Activated gamma-delta T cell (primary cell): ENCODE measurements around the gene MED16.
"Not testable (repeated sequence)": the region's sequence is repeated elsewhere in the genome, so short reads cannot be mapped to it uniquely, and the experiment has no call there.

Experiments
- DNase-seq: peaks from one replicate; lab custom pipeline; 2025; lab: John Stamatoyannopoulos, UW

The MED16 gene

DNA sequence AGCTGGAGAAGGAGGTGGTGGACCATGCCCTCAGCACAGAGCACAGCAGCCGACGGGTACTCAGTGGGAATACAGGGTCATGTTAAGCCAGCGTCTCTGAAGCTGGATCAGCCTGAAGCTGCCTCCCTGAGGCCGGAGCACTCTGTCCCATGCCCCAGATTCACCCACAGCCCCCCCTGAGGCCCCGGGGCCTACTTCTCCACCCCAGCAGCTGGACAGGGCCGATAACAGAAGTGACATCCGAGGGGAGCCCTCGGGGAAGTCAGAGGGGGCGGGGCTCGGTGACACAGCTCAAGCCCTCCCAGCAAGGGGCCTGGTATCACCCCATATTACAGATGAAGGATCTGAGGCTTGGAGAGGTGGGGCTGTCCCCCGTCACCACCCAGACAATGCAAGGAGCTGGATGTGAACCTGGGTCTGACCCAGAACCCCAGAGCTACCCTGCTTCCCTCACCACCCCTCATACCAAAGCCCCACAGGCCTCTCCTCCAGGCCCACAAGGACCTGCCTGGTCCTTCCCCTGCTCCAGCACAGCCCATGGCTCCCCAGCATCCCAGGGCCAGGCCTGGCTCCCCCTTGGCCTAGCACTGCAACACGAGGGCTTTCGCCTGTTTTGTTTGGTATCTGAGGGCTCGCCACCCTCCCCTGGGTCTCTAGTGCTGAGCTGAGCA, 14.3 kb upstream of the MED16 start:
- DNase-seq: no peak

DNA sequence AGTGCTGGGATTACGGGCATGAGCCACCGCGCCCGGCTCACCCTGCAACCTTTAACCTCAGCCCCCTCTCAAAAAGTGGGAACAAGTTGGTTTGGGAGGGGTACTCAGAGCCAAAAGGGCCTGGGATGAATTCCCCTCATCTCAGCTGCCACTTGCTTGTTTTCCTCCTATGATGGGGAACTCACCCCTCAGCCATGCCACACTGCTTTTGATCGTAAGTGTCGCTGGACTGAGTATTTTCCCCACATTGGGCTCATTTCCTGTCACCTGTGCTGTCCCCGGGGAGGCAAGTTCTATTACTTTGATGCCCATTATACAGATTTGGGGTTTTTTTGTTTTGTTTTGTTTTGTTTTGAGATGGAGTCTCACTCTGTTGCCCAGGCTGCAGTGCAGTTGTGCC, 13.5 kb upstream of the MED16 start:
- DNase-seq: no peak

DNA sequence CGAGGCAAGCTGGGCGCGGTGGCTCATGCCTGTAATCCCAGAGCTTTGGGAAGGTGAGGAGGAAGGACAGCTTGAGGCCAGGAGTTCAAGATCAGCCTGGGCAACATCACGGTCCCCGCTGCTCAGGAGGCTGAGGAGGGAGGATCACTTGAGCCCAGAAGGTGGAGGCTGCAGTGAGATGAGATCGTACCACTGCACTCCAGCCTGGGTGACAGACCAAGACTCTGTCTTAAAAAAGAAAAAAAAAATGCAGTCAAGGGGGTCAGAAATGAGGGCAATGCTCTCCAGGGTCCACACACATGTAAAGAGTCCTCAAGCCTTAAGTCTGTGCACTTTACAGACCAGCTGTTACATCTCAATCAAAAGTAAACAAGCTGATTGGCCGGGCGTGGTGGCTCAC, 11.6 kb upstream of the MED16 start:
- no peak for DNase-seq

DNA sequence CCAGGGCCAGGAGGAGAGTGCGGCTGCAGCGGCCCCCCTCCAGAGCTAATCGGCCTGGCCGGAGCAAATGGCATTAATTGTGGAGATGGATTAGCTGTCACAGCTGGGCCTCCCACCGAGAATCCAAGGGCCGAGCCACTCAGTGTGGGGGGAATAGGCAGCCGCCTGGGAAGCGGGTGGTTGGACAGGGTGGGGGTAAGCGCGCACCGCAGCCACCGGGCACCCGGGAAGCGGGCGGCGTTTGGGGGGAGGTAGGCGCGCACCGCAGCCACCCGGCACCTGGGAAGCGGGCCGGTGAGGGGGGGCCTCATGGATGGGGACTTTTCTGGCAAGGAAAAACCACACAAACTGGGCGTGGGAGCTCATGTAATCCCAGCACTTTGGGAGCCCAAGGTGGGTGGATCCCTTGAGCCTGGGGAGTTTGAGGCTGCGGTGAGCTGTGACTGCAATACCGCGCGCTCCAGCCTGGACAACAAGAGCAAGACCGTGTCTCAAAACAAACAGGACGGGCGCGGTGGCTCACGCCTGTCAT, 10.3 kb upstream of the MED16 start:
- DNase-seq: no peak

DNA sequence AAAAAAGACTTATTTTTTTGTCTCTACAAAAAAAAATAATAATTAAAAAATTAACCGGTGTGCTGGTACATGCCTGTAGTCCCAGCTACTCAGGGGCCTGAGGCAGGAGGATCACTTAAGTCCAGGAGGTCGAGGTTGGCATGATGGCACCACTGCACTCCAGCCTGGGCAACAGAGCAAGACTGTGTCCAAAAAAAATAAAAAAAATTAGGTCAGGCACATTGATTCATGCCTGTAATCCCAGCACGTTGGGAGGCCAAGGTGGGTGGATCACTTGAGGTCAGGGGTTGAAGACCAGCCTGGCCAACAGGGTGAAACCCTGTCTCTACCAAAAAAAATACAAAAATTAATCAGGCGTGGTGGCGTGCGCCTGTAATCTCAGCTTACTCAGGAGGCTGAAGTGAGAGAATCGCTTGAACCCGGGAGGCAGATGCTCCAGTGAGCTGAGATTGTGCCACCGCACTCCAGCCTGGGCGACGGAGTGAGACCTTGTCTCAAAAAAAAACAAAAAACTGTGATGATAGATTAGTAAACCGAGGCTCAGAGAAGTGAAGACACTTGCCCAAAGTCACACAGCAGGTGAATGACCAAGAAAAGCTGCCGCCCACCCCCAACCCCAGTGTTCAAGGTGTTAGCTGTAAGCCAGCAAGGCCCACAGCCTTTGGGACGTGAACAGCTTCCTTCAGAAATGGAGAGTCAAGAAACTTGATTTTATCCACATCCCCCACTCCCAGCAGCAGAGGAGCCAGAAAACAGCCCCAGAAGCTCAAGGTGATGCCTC, 9.6 kb upstream of the MED16 start:
- no peak for DNase-seq

DNA sequence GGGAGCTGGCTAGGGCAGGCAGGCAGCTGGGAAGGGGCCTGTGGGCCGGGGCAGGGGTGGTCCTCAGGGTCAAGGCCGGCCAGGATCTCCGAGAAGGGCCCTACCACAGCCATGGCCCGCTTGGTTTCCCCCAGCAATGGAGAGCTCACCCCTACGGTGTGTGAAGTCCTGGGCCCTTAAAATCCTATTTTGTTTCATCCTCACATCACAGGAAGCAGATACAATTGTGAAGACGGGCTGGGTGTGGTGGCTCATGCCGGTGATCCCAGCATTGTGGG, 9.0 kb upstream of the MED16 start:
- DNase-seq: no peak

DNA sequence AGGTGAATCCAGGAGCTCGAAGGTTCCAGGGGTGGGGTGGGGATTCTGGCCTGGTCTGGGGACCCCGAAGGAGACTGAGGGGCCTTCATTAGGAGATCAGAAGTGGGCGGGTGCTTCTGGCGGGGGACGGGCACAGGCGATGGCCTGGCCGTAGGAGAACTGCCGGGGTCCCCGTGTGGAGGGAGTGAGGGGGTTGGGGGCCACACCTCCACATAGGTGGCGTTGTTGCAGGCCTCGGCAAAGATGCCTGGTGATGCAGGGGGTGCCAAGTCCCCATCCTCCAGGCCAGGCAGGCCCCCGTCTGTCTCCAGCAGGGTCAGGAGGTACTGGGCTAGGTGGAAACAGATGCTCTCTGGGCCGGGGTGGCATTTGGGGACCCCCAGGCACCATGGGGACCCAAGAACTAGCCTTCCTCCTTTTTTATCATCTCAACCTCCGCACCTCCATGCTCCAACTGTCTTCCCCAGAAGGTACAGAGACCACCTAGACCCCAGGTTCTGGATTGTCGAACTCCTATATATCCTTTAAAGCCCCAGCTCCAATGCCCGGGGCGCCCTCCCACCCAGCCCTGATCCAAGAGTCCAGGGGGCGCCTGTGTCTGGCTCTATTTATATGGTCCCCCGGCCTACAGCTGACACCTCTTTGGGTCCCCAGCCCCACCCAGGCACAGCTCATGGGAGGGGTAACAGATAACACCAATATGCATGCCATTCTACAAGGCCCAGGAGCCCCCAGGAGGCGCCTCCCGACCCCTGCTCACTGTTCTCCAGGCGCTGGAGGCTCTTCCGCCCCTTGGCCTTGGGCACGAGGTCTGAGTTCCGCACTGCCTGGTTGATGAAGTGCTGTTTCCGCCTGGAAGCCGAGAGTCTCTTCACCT, 8.5 kb upstream of the MED16 start:
- DNase-seq: no peak

DNA sequence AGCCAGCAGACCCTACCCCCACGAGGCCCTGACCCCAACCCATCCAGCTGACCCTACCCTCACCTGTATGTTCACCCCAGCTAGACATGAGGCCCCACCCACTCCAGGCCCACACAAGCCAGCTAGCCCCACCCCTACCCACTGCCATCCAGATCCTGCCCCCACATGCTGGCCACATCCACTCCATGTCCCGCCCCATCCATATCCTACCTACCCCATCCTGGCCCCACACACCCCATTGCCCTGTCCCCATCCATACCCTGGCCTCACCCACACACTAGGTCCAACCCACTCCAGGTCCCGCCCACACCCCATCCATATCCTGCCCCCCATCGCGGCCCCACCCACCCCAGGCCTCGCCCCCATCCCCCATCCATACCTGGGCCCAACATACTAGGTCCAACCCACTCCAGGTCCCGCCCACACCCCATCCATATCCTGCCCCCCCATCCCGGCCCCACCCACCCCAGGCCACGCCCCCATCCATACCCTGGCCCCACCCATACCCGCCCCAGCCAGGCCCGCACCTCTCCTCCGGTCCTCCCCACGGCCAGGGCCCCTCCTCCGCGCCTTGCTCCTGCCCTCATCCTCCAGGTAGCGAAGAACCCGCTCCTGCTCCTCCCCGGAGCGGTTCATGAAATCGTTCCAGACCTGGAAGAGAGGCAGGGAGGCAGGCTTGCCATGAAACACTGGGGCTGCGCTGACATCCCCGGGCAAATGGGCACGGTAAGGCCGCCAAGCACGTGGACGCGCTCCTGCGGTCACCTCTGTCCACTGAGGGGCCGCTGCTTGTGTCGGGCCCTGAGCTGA, 7.5 kb upstream of the MED16 start:
- DNase-seq: no peak

DNA sequence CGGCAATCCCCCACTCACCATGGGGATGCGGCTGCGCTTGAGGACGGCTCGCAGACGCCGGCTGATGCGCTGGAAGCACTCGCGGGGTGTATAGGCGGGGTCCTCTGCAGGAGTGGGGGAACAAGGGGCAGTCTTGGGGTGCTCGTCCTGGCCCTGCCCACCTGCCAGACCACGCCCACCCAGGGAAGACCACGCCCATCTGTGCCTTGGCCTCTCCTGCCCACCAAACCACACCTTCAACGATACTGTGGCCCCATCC, 7.0 kb upstream of the MED16 start:
- no peak for DNase-seq

DNA sequence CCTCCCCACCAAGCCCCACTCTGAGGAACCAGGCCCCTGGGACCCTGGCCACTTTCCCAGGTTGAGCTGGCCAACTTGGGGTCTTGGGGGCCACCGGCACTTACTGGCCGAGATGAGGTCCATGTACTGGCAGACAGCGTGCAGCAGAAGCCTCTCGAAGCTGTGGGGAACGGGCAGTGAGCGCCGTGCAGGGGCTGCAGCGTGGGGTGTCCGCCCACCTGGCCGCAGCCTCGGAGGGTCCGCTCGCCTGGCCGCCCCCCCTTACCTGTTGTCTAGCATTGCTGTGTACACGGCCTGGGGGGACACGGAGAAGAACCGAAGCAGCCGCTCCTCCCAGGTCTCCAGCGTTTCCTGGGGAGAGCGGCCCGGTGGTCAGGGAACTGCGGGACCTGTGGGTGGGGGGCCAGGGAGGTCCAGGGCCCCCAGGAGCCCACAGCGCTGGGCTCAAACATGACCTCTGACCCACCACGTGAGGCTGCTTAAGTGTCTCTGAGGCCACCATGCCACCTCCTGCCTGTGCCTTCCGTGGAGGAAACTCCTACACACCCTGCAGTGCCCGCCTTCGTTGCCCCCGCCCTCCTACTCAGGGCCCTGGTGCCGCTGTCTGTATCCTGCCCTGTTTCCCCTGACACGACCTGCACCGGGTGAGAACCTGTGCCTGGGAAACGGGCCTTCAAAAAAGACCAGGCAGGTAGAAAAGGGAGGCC, 6.5 kb upstream of the MED16 start:
- DNase-seq: no peak

DNA sequence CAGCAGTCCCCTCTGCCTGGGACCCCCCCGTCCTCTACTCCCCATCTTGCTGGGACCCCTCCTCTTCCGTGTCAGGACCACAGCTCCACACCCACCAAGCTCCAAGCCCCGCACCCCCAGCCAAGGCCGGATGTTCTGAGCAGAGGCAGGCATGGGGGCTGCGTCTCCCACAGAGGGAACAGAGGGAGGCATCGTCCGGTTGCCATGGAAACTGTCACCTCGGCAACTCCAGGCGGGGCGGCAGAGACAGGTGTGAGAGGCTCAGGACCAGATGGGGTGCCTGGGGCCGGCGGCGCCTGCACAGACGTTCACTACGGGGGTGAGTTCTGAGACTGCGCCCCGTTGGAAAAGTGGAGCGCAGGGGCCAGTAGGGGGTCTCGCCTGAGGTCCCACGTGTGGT, 5.7 kb upstream of the MED16 start:
- DNase-seq: no peak

DNA sequence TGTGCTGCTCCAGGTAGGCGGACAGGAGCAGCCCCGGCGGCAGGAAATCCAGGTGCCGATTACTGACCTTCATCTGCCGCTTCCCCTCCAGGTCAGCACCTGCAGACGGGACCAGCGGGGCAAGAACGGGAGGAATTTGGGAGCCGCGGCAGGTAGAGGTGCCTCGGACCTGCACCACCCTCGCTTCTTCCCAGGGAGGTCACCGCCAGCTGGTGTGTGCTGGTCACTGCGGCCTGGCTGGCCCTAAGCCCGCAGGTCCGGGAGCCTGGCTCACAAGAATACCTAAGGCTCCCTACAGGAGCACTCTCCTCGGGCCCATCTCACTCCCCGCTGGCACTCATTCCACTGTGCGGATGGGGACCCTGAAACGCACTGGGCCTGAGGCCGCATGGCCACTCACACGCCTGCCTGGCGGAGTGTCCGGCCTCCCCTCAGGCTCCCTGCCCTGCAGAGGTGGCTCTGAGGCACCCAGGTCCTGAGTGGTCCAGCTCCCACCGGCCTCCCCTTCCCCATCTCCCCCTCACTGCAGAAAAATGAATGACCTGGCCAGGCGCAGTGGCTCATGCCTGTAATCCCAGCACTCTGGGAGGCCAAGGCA, 4.6 kb upstream of the MED16 start:
- DNase-seq: no peak

DNA sequence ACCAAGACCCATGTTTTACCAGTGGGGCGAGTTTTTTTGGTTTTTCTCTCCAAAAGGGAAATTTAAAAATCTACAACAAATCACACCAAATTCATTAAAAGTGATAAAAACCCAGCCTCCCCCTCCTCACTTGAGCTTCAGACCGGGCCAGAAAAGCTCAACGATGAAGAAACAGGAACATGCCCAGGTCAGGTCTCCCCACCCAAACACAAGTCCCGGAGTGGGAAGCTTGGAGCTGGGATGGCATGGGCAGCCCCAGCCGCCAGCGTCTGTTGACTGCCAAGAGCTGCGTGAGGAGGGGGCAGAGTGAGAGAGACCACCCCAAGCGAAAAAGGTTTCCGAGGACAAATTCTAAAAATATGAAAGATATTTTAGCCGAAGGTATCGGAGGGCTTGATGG, 4.0 kb upstream of the MED16 start:
- no peak for DNase-seq

DNA sequence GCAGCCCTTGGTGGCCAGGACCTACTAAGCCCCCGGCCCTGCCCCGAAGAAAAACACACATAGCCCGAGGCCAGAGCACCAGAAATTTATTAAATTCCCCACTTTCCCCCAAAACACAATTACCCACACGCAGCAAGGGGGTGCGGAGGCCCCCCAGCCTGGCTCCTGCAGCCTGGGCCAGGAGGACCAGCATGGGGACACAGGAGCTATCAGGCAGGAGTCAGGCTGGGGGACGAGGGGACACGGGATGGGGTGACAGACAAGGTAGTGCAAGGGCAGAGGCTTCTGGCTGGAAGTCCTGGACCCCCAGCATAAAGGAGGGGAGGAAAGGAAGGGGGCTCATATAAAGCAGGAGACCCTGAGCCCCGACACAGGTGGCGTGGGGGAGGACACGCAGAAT, 3.4 kb upstream of the MED16 start:
- DNase-seq: no peak

DNA sequence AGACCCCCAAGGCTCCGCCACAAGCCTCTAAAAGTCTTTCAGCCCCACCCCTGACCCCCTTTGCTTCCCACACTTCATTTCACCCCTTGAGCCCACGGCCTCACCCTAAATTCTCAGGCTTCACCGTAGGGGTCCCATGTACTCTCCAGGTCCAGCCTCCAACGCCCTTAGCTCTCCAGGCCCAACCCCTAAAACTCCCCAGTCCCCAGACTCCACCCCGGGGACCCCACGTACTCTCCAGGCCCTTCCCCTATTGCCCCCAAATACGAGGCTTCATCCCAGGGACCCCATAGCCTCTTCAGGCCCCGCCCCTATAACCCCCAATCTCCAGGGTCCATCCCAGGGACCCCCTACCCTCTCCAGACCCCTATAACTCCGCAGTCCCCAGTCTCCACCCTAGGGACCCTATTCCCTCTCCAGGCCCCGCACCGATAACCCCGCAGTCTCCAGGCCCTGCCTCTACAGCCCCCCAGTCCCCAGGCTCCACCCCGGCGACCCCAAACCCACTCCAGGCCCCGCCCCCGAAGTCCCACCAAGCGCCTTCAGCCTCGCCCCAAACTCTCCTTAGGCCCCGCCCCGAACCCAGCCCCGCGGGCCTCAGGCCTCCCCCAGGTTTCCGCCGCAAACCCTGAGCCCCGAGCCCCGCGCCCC, 619 bp downstream of the MED16 start:
- DNase-seq: no peak

DNA sequence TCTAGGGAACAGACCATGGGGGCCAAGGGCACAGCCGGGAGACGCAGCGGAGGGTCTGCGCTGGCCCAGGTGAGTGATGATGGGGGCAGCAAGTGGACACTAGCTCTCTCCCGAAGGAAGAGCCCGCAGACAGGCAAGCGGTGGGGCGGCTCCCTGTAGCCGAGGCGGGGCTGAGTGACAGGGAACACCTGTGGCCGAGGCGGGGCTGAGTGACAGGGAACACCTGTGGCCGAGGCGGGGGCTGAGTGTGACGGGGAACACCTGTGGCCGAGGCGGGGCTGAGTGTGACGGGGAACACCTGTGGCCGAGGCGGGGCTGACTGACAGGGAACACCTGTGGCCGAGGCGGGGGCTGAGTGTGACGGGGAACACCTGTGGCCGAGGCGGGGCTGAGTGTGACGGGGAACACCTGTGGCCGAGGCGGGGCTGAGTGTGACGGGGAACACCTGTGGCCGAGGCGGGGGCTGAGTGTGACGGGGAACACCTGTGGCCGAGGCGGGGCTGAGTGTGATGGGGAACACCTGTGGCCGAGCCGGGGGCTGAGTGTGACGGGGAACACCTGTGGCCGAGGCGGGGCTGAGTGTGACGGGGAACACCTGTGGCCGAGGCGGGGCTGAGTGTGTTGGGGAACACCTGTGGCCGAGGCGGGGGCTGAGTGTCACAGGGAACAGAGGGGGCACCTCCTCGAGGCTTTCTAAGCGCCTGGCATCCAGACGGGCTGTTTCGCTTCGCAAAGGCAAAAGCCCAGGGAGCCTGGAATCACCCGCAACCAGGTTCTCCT, 1.4 kb downstream of the MED16 start:
- not testable (repeated sequence) for DNase-seq

DNA sequence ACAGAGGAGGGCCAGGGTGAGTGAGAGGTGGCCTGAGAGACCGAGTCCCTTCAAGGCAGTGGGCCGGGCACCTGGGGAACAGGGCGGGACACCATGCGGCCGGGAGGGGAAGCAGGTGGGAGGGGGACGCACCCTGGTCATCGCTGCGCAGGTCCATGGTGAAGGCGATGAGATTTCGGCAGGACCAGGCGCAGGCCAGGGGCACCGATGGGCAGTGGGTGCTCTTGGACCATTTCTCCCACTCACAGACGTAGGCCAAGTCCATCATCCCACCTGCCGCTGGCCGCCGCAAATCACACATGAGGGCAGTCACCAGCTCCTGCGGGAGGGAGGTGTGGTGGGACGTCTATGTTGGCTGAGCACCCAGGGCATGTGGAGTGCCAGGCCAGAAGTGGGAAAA, 2.2 kb downstream of the MED16 start:
- DNase-seq: no peak

DNA sequence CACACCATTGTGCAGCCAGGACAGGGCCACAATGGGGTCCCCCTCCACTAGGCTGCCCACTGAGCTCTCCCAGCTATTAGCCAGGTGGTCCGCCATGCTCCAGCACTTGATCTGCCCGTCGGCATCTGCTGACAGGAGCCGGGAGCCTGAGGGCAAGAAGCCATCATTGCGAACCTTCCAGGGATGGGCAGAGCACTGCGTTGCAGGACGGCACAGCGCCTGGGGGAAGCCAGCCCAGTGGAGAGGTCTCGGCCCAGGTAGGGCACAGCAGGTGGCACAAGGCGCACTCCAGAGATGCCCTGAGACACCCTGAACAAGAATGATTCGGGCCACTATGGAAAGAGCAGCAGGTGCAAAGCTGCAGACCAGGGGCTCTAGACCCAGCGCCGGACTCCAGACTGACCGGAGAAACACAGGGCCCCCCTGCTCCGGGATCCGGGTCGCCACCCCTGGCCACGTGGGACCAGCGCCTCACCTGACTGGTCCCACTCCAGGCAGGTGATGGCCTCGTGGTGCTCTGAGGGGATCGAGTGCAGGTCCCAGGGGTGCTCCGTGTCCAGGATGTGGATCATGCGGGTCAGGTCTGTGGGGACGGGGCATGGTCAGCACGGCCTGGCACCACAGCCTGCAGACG, 3.2 kb downstream of the MED16 start:
- DNase-seq: no peak
